Measurements from ENCODE around the gene PPIB. TPM values are rescaled to one million over a fixed set of nuclear protein-coding genes. Genes with fewer than 3 reads are reported as not detected.

PPIB gene
- total and polyA plus RNA-seq, 9 of the 15 experiments (the other 6 are each of a cell fraction or from before 2014, with no cell fraction given) = 306 to 746 (median 439) TPM

- TF ChIP-seq RERE (CRISPR knock-in tag; IDR thresholded peaks at IDR 0.05; ENCODE audit: borderline replicate concordance) (no peak), RAD51 (IDR thresholded peaks at IDR 0.05; ENCODE audit: borderline replicate concordance, low read depth) (no peak), NR1H2 (CRISPR knock-in tag; IDR thresholded peaks at IDR 0.05) (no peak), ETS2 (tag; IDR thresholded peaks at IDR 0.05; ENCODE audit: borderline replicate concordance, poor library complexity, severe bottlenecking) (no peak), ZNF717 (CRISPR knock-in tag; IDR thresholded peaks at IDR 0.05) (no peak), PKNOX1 (IDR thresholded peaks at IDR 0.05) (no peak), MTA3 (IDR thresholded peaks at IDR 0.05; ENCODE audit: borderline replicate concordance) (no peak), TEAD1 (CRISPR knock-in tag; IDR thresholded peaks at IDR 0.05) (no peak), ZNF57 (CRISPR knock-in tag; IDR thresholded peaks at IDR 0.05) (no peak), ARID1B (IDR thresholded peaks at IDR 0.05) (no peak), KAT7 (CRISPR knock-in tag; IDR thresholded peaks at IDR 0.05; ENCODE audit: borderline replicate concordance) (no peak)
Measured at GRCh38 chr15:64132217-64132616, 30.6 kb downstream of the PPIB start (continued).

Measured in K562 (cell line).